ENCODE results near the gene ENOX1.

DNA sequence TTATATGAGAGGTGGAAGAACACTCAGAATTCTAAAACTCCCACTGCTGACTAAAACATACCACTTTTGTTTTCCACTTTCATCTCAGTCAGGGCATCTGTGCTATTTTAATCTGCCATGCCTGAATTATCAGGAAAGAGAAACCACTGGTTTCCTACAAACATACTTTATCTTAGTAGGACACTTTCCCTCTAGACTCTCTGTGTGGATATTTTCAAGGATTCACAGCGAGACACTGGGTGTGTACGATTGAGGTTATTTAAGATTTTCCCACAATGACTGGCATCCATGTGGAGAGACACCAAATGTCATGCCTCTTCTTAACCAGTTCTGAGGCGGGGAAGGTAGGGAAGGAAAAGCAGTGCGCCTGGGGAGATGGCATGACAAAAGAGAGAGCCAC, 212.2 kb downstream of the ENOX1 start:
- TF ChIP-seq EZH2 (IDR thresholded peaks at IDR 0.05; ENCODE audit: borderline replicate concordance, low read depth, low read length) (no peak), ERF (CRISPR knock-in tag; IDR thresholded peaks at IDR 0.05) (no peak), ZNF324 (CRISPR knock-in tag; IDR thresholded peaks at IDR 0.05) (no peak), SREBF2 (CRISPR knock-in tag; IDR thresholded peaks at IDR 0.05) (no peak), TAF1 (IDR thresholded peaks at IDR 0.05; ENCODE audit: control insufficient read depth, extremely low read depth, insufficient read depth, low read length, severe bottlenecking) (no peak), SLC30A9 (CRISPR knock-in tag; IDR thresholded peaks at IDR 0.05) (no peak), CEBPB (tag; IDR thresholded peaks at IDR 0.05) (no peak), MECOM (CRISPR knock-in tag; IDR thresholded peaks at IDR 0.05) (no peak), HDGF (IDR thresholded peaks at IDR 0.05) (no peak), CREB1 (IDR thresholded peaks at IDR 0.05) (no peak), CREB1 (CRISPR knock-in tag; IDR thresholded peaks at IDR 0.05) (no peak), TRIM28 (IDR thresholded peaks at IDR 0.05) (no peak)
- TF ChIP-seq, protein P1, sequence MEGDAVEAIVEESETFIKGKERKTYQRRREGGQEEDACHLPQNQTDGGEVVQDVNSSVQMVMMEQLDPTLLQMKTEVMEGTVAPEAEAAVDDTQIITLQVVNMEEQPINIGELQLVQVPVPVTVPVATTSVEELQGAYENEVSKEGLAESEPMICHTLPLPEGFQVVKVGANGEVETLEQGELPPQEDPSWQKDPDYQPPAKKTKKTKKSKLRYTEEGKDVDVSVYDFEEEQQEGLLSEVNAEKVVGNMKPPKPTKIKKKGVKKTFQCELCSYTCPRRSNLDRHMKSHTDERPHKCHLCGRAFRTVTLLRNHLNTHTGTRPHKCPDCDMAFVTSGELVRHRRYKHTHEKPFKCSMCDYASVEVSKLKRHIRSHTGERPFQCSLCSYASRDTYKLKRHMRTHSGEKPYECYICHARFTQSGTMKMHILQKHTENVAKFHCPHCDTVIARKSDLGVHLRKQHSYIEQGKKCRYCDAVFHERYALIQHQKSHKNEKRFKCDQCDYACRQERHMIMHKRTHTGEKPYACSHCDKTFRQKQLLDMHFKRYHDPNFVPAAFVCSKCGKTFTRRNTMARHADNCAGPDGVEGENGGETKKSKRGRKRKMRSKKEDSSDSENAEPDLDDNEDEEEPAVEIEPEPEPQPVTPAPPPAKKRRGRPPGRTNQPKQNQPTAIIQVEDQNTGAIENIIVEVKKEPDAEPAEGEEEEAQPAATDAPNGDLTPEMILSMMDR (IDR thresholded peaks at IDR 0.05 in 2 of 3, conservative IDR thresholded peaks at IDR 0.05 in 1 of 3; ENCODE audit: insufficient read depth in 2 of 3, low read depth in 1 of 3, low read length in 3 of 3), result no peak
- TF ChIP-seq, protein P2, sequence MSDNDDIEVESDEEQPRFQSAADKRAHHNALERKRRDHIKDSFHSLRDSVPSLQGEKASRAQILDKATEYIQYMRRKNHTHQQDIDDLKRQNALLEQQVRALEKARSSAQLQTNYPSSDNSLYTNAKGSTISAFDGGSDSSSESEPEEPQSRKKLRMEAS (CRISPR knock-in tag; IDR thresholded peaks at IDR 0.05), result no peak
